AG08396 (cell line): ENCODE data around the gene COL11A1.
"Not testable (repeated sequence)": the region's sequence is repeated elsewhere in the genome, so short reads cannot be mapped to it uniquely, and the experiment has no call there.

Experiments used
- DNase-seq: peaks from one replicate; pipeline ENCODE4 v3.0.0; 2012; ENCODE audit warnings: low spot score, mixed read lengths

The COL11A1 gene

DNA sequence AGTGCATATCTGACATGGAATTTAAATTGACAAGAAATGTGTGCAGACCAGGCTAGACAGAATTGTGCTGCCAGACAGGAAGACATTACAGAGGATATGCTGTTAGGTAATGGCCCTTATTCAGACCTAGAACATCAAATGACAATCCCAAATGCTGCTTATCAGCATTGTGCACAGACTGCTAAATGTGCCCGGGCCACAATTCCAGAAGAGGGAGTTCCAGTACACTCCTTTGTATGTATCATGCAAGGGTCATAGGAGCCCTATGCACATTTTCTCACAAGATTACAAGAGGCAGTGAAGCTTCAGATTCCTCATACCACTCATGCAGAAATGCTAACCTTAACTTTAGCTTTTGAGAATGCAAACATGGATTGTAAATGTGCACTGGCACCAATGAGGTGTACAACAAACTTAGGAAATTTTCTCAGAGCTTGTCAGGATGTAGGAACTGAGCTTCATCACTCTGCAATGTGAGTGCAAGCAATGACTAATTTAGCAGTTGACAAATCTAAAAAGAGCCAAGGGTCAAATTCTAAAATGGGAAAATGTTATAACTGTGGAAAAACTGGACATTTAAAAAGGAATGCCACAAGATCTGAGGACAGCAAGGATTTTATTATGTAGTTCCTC, 273.5 kb downstream of the COL11A1 start:
- DNase-seq = no peak

DNA sequence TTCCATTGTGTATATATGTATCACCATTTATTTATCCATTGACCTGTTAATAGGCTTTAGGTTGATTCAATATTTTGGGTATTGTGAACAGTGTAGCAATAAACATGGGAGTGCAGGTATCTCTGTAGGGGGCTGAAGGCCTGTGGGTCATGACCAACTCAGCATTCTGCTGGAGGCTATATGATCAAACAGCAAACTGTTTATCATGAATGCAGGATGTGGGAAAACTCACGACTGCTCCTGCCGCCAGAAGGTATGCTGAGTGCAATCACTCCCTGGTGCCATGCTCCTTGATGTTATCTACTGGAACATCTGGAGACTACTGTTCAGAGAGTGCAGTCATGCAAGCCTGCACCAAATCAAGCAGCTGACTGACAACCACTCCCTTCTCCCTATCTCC, 275.2 kb downstream of the COL11A1 start:
- DNase-seq = no peak

DNA sequence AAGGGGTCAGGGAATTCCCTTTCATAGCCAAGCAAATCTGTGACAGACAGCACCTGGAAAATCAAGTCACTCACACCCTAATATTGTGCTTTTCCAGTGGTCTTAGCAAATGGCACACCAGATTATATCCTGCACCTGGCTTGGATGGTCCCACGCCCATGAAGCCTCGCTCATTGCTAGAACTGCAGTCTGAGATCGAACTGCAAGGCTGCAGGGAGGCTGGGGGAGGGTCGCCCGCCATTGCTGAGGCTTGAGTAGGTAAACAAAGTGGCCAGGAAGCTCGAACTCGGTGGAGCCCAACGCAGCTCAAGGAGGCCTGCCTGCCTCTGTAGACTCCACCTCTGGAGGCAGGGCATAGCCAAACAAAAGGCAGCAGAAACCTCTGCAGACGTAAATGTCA, 281.6 kb downstream of the COL11A1 start:
- DNase-seq = not testable (repeated sequence)
